Loucy (cell line): Measurements from ENCODE around the gene TRIM25.

ENCODE experiments used
- CTCF ChIP-seq: fragments of 200-600 bp; sonication (generic); conservative IDR thresholded peaks from 2 replicates; pipeline ENCODE4 v1.5.1; 2014; ENCODE audit warnings: mild to moderate bottlenecking, antibody characterized with exemption, low read length
- EZH2phosphoT487 ChIP-seq: fragments of 200-600 bp; IDR thresholded peaks from 2 replicates; pipeline ENCODE4 v1.6.1; 2018; ENCODE audit warnings: antibody characterized with exemption, mild to moderate bottlenecking, moderate library complexity, borderline replicate concordance

- TF ChIP-seq CTCF (no peak), EZH2phosphoT487 (no peak)
These were observed 62.8 kb downstream of the TRIM25 start for GRCh38 chr17:56851008-56851407.
